GM23338 (cell line): Measurements from ENCODE around the gene PDE5A. TPM values are rescaled to one million over a fixed set of nuclear protein-coding genes. Genes with fewer than 3 reads are reported as not detected.

Source experiments
- ATAC-seq: fragments of 200-7000 bp; cut with Tn5 transposase; 3 replicates; pipeline ENCODE4 v1.9.1; 2020
- DNase-seq: peaks from one replicate; pipeline ENCODE4 v3.0.0-alpha.2; 2015; ENCODE audit warnings: low spot score
- H2AFZ ChIP-seq: fragments of 200-600 bp; sonication (generic); 2 replicates; pipeline ENCODE4 v1.8.0; 2016; ENCODE audit warnings: antibody characterized with exemption, mild to moderate bottlenecking, moderate library complexity
- H3F3A ChIP-seq: fragments of 200-600 bp; sonication (generic); replicated peaks from 2 replicates; pipeline ENCODE4 v1.8.0; 2017; ENCODE audit warnings: antibody characterized with exemption, mixed run types, low read depth
- H3K27ac ChIP-seq: fragments of 200-600 bp; sonication (generic); 2 replicates; pipeline ENCODE4 v1.6.1; 2016; ENCODE audit warnings: low read depth
- H3K27me3 ChIP-seq: fragments of 200-600 bp; sonication (generic); 2 replicates; pipeline ENCODE4 v1.8.0; 2016; ENCODE audit warnings: mild to moderate bottlenecking, mixed run types, moderate library complexity; ENCODE audit not compliant: insufficient read depth
- H3K36me3 ChIP-seq: fragments of 200-600 bp; sonication (generic); 2 replicates; pipeline ENCODE4 v1.8.0; 2016; ENCODE audit warnings: mild to moderate bottlenecking; ENCODE audit not compliant: insufficient read depth
- H3K4me1 ChIP-seq: fragments of 200-600 bp; sonication (generic); 2 replicates; pipeline ENCODE4 v1.8.0; 2016; ENCODE audit warnings: mild to moderate bottlenecking, moderate library complexity; ENCODE audit not compliant: insufficient read depth
- H3K4me2 ChIP-seq: fragments of 200-600 bp; sonication (generic); 2 replicates; pipeline ENCODE4 v1.7.1; 2017; ENCODE audit warnings: mixed run types
- H3K4me3 ChIP-seq: fragments of 200-600 bp; sonication (generic); 2 replicates; pipeline ENCODE4 v1.6.1; 2016; ENCODE audit warnings: mixed run types
- H3K79me2 ChIP-seq: fragments of 200-600 bp; sonication (generic); replicated peaks from 2 replicates; pipeline ENCODE4 v1.8.0; 2017; ENCODE audit warnings: mild to moderate bottlenecking; ENCODE audit not compliant: insufficient read depth
- H3K9me2 ChIP-seq: fragments of 200-600 bp; sonication (generic); 2 replicates; pipeline ENCODE4 v1.8.0; 2017; ENCODE audit not compliant: insufficient read depth
- H4K20me1 ChIP-seq: fragments of 200-600 bp; sonication (generic); replicated peaks from 2 replicates; pipeline ENCODE4 v1.8.0; 2017; ENCODE audit warnings: mild to moderate bottlenecking; ENCODE audit not compliant: insufficient read depth
- H3K27ac Mint-ChIP-seq: 2 replicates; pipeline ENCODE4 v1.8.0; 2020; ENCODE audit warnings: inconsistent platforms, mild to moderate bottlenecking, moderate library complexity, mixed read lengths
- H3K27me3 Mint-ChIP-seq: 3 replicates; pipeline ENCODE4 v1.8.0; 2022; ENCODE audit warnings: low read depth, mild to moderate bottlenecking, moderate library complexity, mixed read lengths, inconsistent platforms; ENCODE audit not compliant: insufficient read depth, poor library complexity
- H3K36me3 Mint-ChIP-seq: 3 replicates; pipeline ENCODE4 v1.8.0; 2021; ENCODE audit warnings: low read depth, mild to moderate bottlenecking, inconsistent platforms, moderate library complexity, mixed read lengths
- H3K4me1 Mint-ChIP-seq: 3 replicates; pipeline ENCODE4 v1.8.0; 2020; ENCODE audit warnings: mild to moderate bottlenecking, inconsistent platforms, mixed read lengths
- H3K4me3 Mint-ChIP-seq: 3 replicates; pipeline ENCODE4 v1.8.0; 2021; ENCODE audit warnings: moderate library complexity, mild to moderate bottlenecking, inconsistent platforms, mixed read lengths
- H3K9me3 Mint-ChIP-seq: 3 replicates; pipeline ENCODE4 v1.8.0; 2020; ENCODE audit warnings: moderate library complexity, mild to moderate bottlenecking, inconsistent platforms, mixed read lengths
- ETS1 ChIP-seq: IDR thresholded peaks from 2 replicates; pipeline ENCODE4 v1.6.1; 2016; ENCODE audit warnings: antibody characterized with exemption
- EZH2 ChIP-seq: fragments of 200-600 bp; sonication (generic); IDR thresholded peaks from one replicate; pipeline ENCODE4 v1.8.0; 2017; ENCODE audit warnings: antibody characterized with exemption, mild to moderate bottlenecking, low read depth; ENCODE audit not compliant: unreplicated experiment
- EZH2phosphoT487 ChIP-seq: fragments of 200-600 bp; sonication (generic); IDR thresholded peaks from one replicate; pipeline ENCODE4 v1.8.1; 2018; ENCODE audit warnings: antibody characterized with exemption; ENCODE audit not compliant: unreplicated experiment
- JUNB ChIP-seq: IDR thresholded peaks from one replicate; pipeline ENCODE4 v1.6.1; 2016; ENCODE audit warnings: antibody characterized with exemption; ENCODE audit not compliant: unreplicated experiment
- POLR2AphosphoS5 ChIP-seq: IDR thresholded peaks from 2 replicates; pipeline ENCODE4 v1.6.1; 2016; ENCODE audit warnings: antibody characterized with exemption, low read depth
- REST ChIP-seq: IDR thresholded peaks from one replicate; pipeline ENCODE4 v1.6.1; 2018; ENCODE audit warnings: antibody characterized with exemption; ENCODE audit not compliant: unreplicated experiment
- ZNF462 ChIP-seq: fragments of 250-450 bp; sonication (Bioruptor Pico); IDR thresholded peaks from 2 replicates; pipeline ENCODE4 v1.5.0; 2020; ENCODE audit warnings: mild to moderate bottlenecking, moderate library complexity
- polyA plus RNA-seq: library from polyadenylated mRNA; unstranded; fragments of >200 nt; fragmentation: Nextera tagmentation; extraction: Ambion mirVana; gene quantifications from 2 replicates; pipeline ENCODE4 v1.2.1, GENCODE V29; 2016
- total RNA-seq: library from RNA; depleted of rRNA; stranded (reverse); fragments of >200 nt; shearing (Covaris generic); gene quantifications from 2 replicates; pipeline ENCODE4 v1.2.3, GENCODE V29; 2014

PDE5A gene
- total and polyA plus RNA-seq, 2 experiments from 2014 or later, result 15.0 to 22.6 TPM

GRCh38 chr4:119523399-119523798, 105.2 kb downstream of the PDE5A start:
- no peaks in the 10 kb centered on the region for H3K79me2 ChIP-seq
- peaks cover 27% of the 10 kb centered on the region; the same call in 1 of the 2 replicates for H3K4me1 ChIP-seq
- TF ChIP-seq ETS1 (no peak), REST (no peak), ZNF462 (no peak), JUNB (no peak), EZH2phosphoT487 (no peak), EZH2 (no peak), POLR2AphosphoS5 (no peak)
- H3K9me3 Mint-ChIP-seq, result no peaks in the 10 kb centered on the region
- no peak overlapping the region for H3K27ac Mint-ChIP-seq
- 0 out of 2 replicates have a peak, but pooled peaks cover 2% of the 10 kb centered on the region for H3K36me3 ChIP-seq
- H3K4me3 Mint-ChIP-seq, result no peak overlapping the region
- no peak overlapping the region for H3K4me3 ChIP-seq
- H3F3A ChIP-seq, result no peaks in the 10 kb centered on the region
- no peaks in the 10 kb centered on the region for H3K9me2 ChIP-seq
- H3K36me3 Mint-ChIP-seq, result peaks cover 3% of the 10 kb centered on the region; the same call in 1 of the 3 replicates
- DNase-seq (no peak), ATAC-seq (no peak)
- H3K4me2 ChIP-seq, result no peak overlapping the region
- no peak overlapping the region for H3K27ac ChIP-seq
- no peaks in the 10 kb centered on the region for H4K20me1 ChIP-seq
- peaks cover 22% of the 10 kb centered on the region for H3K4me1 Mint-ChIP-seq
- H3K27me3 Mint-ChIP-seq, result no peaks in the 10 kb centered on the region
- no peaks in the 10 kb centered on the region for H3K27me3 ChIP-seq
- no peak overlapping the region for H2AFZ ChIP-seq
